ENCODE results near the gene PTPRK. TPM values are rescaled to one million over a fixed set of nuclear protein-coding genes. Genes with fewer than 3 reads are reported as not detected.
A peak's percentile ranks its signal among the peaks of the same experiment; 100 is the strongest.

Gene PTPRK
- total RNA-seq, 2 experiments from 2014 or later, result 2.6 to 7.8 TPM

DNA sequence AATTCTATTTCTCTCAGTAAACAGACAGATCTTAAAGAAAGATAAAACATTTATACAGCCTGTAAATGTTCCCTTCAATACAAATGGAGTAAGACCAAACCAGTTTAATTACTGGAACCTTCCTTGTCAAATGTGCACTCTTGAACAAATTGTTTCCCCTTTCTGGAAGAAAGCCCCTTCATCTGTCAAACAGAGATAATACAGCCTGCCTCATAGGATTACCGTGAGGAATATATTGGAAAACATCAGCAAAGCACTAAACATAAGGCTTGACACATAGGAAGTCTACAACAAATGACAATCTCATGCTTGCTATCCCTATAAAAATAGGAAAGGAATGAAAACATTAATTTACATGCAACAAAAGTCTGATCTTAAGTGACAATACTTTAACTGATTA lies 173.8 kb downstream of the PTPRK start:
- DNase-seq (no peak), ATAC-seq (no peak)
- Mint-ChIP-seq H3K27me3 (peaks cover 17% of the 10 kb centered on the region), H3K4me3 (no peak overlapping the region), H3K9me3 (ENCODE audit: low read depth) (no peaks in the 10 kb centered on the region), H3K4me1 (no peaks in the 10 kb centered on the region), H3K27ac (no peak overlapping the region), H3K36me3 (peaks cover 2% of the 10 kb centered on the region)
- CTCF ChIA-PET, result no interaction called here

DNA sequence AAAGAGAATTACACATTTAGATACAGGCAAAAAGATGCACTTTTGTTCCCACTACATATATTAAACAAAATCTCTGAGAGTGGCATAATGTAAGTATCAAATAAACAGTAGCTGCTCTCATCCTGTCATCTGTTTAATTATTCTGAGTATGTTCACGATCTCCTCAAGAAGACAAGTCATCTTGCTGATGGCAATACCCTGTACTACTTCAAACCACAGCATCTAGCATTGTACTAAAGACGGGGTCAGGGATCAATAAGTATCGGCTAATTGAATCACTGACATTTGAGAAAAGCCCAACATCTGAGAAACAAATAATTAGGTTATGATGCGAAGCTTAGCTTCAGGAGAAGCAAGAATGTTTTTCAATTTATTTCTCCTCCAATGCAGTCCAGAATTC lies 175.1 kb downstream of the PTPRK start:
- no peak for DNase-seq
- CTCF ChIA-PET, result no interaction called here
- ATAC-seq, result no peak
- H3K4me3 Mint-ChIP-seq, result no peak overlapping the region
- H3K9me3 Mint-ChIP-seq (ENCODE audit: low read depth), result no peaks in the 10 kb centered on the region
- no peaks in the 10 kb centered on the region for H3K4me1 Mint-ChIP-seq
- H3K27ac Mint-ChIP-seq, result no peak overlapping the region
- H3K36me3 Mint-ChIP-seq, result no peaks in the 10 kb centered on the region
- peaks cover 17% of the 10 kb centered on the region for H3K27me3 Mint-ChIP-seq

DNA sequence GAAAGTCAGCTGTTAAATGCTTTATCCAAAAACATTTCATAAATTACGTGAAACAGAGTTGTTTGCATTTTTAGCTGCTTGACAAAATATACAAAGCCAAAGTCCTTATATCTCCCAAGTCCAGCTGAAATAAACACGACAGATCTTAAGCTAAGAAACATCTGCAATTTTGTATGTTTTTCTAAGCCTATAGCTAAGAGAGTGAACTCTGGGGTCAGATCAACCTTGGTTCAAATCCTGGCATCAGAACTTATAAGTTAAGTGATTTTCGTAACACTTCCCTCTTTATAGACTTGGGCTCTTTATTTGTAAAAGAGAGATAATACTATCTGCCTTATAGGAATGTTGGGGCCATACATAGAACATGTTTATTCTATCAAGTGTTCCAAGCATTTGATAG lies 176.7 kb downstream of the PTPRK start:
- no peaks in the 10 kb centered on the region for H3K4me1 Mint-ChIP-seq
- CTCF ChIA-PET, result no interaction called here
- no peak overlapping the region for H3K27ac Mint-ChIP-seq
- H3K9me3 Mint-ChIP-seq (ENCODE audit: low read depth), result no peaks in the 10 kb centered on the region
- H3K4me3 Mint-ChIP-seq, result no peak overlapping the region
- ATAC-seq, result no peak
- peaks cover 17% of the 10 kb centered on the region for H3K27me3 Mint-ChIP-seq
- no peak for DNase-seq
- H3K36me3 Mint-ChIP-seq, result no peaks in the 10 kb centered on the region

DNA sequence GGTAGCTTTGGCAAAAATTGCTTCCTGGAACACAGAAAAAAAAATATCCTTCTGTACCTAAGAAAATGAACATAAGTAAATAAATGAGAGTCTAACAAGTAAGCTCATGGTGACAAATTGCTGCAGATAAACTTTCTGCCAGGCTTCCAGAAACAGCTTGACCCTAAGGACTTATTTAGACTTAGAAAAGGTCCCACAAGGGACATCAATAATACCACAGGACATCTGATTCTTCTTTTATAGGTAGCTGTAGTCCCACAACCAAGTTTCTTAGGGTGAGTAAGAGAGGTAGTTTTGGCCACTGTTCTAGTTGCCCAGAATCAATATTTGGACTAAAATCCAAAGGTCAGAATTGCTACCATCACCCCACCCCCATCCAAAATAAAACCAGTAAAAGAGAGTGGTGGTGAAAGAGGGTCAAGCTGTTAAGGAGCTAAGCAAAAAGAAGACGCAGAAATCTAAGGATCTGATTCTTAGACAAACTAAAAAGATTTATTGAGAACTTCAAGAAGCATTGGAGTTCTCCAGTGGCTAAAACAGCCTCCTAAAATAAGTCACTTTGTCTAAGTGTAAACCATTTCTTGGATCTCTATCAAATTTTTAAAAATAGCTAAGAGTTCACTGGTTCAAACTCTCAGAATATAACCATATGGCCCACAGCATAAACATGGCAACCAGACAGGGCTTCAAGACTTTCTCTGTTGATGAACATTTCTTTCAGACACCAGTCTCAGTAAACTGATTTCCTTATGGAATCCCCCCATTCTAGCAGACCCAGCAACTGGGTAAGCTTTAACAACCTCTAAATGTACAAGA lies 180.6 kb downstream of the PTPRK start:
- Mint-ChIP-seq H3K4me1 (no peaks in the 10 kb centered on the region), H3K9me3 (ENCODE audit: low read depth) (no peaks in the 10 kb centered on the region), H3K27ac (no peak overlapping the region), H3K36me3 (no peaks in the 10 kb centered on the region), H3K4me3 (no peak overlapping the region), H3K27me3 (peaks cover 13% of the 10 kb centered on the region)
- no peak for DNase-seq
- CTCF ChIA-PET, result no interaction called here
- ATAC-seq, result no peak

DNA sequence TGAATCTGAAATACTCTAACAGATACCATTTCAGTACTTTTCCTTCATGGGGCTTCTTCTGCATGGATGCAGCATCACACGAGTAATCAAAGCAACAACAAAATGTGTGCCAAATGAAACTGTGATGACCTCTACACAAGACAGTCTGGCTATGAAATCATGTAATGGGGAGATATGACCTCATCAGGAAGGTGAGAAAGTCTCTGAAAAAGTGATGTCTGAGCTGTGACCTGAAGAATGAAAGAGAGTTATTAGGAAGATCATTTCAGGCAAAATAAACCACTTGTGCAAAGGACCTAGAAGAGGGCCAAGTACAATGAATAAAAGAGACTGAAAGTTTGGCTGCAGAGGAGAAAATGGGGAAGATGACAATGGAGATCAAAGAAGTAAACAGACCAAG lies 182.8 kb downstream of the PTPRK start:
- H3K9me3 Mint-ChIP-seq (ENCODE audit: low read depth), result no peaks in the 10 kb centered on the region
- ATAC-seq, result no peak
- peaks cover 9% of the 10 kb centered on the region for H3K27me3 Mint-ChIP-seq
- no peaks in the 10 kb centered on the region for H3K4me1 Mint-ChIP-seq
- H3K36me3 Mint-ChIP-seq, result no peaks in the 10 kb centered on the region
- H3K27ac Mint-ChIP-seq, result no peak overlapping the region
- DNase-seq, result no peak
- CTCF ChIA-PET, result interaction anchor here (0.8 to 3.1 kb wide), 2 partner anchors 9 to 18 kb away, joined by 3 to 9 read pairs; no protein-coding TSS in a partner anchor
- H3K4me3 Mint-ChIP-seq, result no peak overlapping the region

DNA sequence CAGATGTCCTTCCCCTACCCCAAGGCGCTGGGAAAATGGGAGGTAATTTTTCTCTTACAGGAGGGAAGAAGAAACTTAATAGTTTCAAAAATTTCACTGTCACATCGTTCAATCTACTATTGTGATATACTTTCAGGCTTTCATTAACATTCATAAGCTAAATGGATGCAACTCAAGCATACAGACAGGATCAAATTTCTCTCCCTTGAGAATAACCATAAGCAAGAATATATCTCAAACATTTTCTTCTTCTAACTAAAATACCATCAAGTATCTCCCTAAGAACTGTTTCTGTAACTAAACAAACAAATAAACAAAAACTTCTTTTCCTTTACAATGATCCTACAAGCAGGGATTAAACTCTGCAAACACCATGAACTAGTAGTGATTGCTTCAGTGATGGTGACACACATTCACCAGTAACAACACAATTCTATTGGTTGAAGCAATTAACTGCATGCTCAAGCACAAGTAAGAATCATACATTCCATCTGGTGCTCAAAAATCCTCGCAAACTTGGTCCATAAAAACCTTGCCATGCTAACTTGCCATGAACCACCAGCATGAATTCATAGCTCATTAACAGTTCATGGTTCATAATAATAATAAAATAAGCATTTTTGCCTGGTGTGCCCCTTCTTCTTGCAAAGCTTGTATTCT lies 183.8 kb downstream of the PTPRK start:
- Mint-ChIP-seq H3K27ac (no peak overlapping the region), H3K9me3 (ENCODE audit: low read depth) (no peaks in the 10 kb centered on the region), H3K36me3 (no peaks in the 10 kb centered on the region), H3K27me3 (peaks cover 11% of the 10 kb centered on the region), H3K4me1 (no peaks in the 10 kb centered on the region), H3K4me3 (no peak overlapping the region)
- DNase-seq (no peak), ATAC-seq (no peak)
- CTCF ChIA-PET, result interaction anchor here (3.1 kb wide), 1 partner anchor 8 kb away, joined by 9 read pairs; no protein-coding TSS in a partner anchor

DNA sequence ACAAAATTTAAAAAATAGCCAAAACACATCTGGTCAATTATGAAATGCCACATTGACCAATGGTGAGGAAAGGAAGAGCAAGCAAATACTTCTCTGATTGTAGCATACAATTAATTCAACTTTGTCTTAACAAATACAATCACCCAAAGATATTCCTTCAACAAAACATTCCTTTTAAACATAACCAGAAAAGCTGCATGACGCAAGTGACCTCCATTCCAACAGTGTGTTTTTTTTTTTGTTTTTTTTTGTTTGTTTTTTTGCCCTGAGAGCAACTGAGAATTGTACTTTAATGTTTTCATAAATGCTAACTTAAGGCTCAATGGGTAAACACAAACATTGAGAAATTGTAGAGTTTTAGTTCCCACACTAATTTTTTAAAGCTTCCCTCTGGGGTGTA lies 184.4 kb downstream of the PTPRK start:
- ATAC-seq (no peak), DNase-seq (no peak)
- H3K9me3 Mint-ChIP-seq (ENCODE audit: low read depth), result no peaks in the 10 kb centered on the region
- H3K4me3 Mint-ChIP-seq, result no peak overlapping the region
- no peak overlapping the region for H3K27ac Mint-ChIP-seq
- peaks cover 11% of the 10 kb centered on the region for H3K27me3 Mint-ChIP-seq
- CTCF ChIA-PET, result interaction anchor here (3.1 kb wide), 1 partner anchor 8 kb away, joined by 9 read pairs; no protein-coding TSS in a partner anchor
- H3K36me3 Mint-ChIP-seq, result no peaks in the 10 kb centered on the region
- no peaks in the 10 kb centered on the region for H3K4me1 Mint-ChIP-seq

DNA sequence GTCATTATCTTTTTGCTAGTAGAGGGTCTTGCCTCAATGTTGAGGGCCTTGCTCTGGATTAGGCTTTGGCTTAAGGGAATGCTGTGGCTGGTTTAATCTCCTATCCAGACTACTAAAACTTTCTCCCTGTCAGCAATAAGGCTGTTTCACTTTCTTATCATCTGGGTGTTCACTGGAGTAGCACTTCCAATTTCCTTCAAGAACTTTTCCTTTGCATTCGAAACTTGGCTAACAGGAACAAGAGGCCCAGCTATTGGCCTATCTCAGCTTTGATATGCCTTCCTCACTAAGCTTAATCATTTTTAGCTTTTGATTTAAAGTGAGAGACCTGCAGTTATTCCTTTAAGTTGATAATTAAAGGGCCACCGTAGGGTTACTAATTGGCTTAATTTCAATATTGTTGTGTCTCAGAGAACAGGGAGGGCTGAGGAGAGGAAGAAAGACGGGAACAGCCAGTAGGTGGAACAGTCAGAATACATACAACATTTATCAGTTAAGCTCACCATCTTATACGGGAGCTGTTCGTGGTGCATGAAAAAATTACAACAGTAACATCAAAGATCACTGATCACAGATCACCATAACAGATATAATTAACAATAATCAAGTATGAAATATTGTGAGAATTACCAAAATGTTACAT lies 186.7 kb downstream of the PTPRK start:
- CTCF ChIA-PET, result no interaction called here
- H3K36me3 Mint-ChIP-seq, result no peaks in the 10 kb centered on the region
- no peaks in the 10 kb centered on the region for H3K4me1 Mint-ChIP-seq

DNA sequence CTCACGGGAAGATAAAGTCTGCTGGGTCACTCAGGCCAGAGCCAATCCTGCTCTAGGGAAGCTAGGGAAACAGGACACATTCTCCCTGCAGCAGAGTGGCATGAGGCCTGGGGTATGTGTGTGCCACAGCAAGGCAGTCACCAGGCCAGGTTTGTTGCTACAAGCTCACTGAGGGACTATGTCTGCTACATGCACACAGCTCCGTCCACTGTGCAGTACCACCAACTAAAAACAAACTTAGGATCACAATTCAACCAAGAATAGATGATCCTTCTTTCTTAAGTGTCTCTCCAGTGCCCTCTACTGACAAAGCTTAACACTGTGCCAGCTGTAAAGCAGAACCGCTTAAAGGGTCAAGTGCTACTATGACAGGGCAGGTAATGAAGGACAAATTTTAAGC lies 192.5 kb downstream of the PTPRK start:
- Mint-ChIP-seq H3K4me3 (no peak overlapping the region), H3K9me3 (ENCODE audit: low read depth) (no peaks in the 10 kb centered on the region), H3K4me1 (no peaks in the 10 kb centered on the region), H3K36me3 (peaks cover 1% of the 10 kb centered on the region), H3K27ac (no peak overlapping the region), H3K27me3 (peaks cover 3% of the 10 kb centered on the region)
- DNase-seq (peak; percentile 52), ATAC-seq (peak; percentile 91)
- CTCF ChIA-PET, result interaction anchor here (0.7 to 1.9 kb wide), 14 partner anchors 10 to 591 kb away, joined by 3 to 17 read pairs (median 4); no protein-coding TSS in a partner anchor

More for the DNA sequence above, 186.7 kb downstream of the PTPRK start:
- DNase-seq (no peak), ATAC-seq (no peak)
- Mint-ChIP-seq H3K27me3 (peaks cover 11% of the 10 kb centered on the region), H3K4me3 (no peak overlapping the region), H3K9me3 (ENCODE audit: low read depth) (no peaks in the 10 kb centered on the region), H3K27ac (no peak overlapping the region)

DNA sequence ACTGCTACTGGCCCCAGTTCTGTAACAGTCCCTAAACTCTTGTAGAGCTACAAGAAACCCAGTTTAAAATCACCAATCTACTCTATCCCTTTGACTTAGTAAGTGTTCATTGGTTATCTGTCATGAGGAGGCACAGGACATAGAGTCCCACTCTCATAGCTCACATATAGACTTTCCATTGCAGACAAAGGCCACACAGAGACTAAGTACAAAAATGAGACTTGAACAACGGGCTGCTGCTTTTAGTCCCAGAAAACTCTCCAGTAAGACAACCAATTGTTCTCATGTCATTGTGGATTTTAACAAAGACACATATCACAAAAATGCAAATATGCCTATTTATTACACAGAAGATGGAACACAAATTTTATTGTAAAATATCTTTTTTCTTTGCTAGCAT lies 197.4 kb downstream of the PTPRK start:
- Mint-ChIP-seq H3K4me3 (no peak overlapping the region), H3K4me1 (no peaks in the 10 kb centered on the region), H3K27ac (no peak overlapping the region), H3K27me3 (no peaks in the 10 kb centered on the region), H3K36me3 (peaks cover 1% of the 10 kb centered on the region), H3K9me3 (ENCODE audit: low read depth) (no peaks in the 10 kb centered on the region)
- ATAC-seq, result no peak
- CTCF ChIA-PET, result no interaction called here
- no peak for DNase-seq

DNA sequence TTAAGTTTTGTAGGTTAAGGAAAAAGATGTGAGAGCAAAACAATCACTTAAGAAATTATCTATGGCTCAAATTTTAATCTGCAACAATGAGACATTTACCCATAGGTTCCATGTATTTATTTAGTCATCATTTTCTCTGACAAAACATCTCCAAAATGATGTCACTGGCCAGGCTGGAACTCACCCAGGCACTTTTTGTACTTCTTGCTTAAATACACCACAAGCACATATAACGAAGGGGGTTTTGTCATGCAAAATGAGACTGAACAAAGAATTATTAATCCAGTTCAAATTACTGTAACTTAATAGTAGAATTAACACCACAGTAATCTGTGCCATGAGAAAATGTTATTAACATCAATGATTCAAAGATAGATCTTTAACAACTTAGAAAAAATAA lies 200.5 kb downstream of the PTPRK start:
- CTCF ChIA-PET, result no interaction called here
- no peaks in the 10 kb centered on the region for H3K4me1 Mint-ChIP-seq
- no peaks in the 10 kb centered on the region for H3K9me3 Mint-ChIP-seq (ENCODE audit: low read depth)
- no peak overlapping the region for H3K4me3 Mint-ChIP-seq
- H3K27me3 Mint-ChIP-seq, result no peaks in the 10 kb centered on the region
- DNase-seq (no peak), ATAC-seq (no peak)
- H3K27ac Mint-ChIP-seq, result no peak overlapping the region
- no peaks in the 10 kb centered on the region for H3K36me3 Mint-ChIP-seq

DNA sequence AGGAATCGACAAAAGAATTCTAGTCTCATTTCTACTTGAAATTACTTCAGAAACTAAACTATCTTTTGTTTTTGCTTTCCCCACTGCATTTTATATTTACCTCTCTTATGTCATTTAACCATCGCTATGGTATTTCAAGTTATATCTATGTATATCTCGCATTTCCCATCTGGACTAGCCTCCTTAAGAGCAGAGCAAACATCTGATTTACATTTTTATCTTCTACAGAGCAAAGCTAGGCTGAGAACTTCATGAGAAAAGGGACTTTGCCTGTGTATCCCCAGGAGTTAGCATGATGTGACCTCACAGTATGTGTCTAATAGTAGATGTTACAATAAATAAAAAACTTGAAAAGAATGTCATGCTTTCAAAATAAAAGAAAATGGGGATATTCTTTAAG lies 201.2 kb downstream of the PTPRK start:
- CTCF ChIA-PET, result no interaction called here
- ATAC-seq (no peak), DNase-seq (no peak)
- H3K4me3 Mint-ChIP-seq, result no peak overlapping the region
- no peak overlapping the region for H3K27ac Mint-ChIP-seq
- no peaks in the 10 kb centered on the region for H3K27me3 Mint-ChIP-seq
- no peaks in the 10 kb centered on the region for H3K36me3 Mint-ChIP-seq
- no peaks in the 10 kb centered on the region for H3K4me1 Mint-ChIP-seq
- H3K9me3 Mint-ChIP-seq (ENCODE audit: low read depth), result no peaks in the 10 kb centered on the region

DNA sequence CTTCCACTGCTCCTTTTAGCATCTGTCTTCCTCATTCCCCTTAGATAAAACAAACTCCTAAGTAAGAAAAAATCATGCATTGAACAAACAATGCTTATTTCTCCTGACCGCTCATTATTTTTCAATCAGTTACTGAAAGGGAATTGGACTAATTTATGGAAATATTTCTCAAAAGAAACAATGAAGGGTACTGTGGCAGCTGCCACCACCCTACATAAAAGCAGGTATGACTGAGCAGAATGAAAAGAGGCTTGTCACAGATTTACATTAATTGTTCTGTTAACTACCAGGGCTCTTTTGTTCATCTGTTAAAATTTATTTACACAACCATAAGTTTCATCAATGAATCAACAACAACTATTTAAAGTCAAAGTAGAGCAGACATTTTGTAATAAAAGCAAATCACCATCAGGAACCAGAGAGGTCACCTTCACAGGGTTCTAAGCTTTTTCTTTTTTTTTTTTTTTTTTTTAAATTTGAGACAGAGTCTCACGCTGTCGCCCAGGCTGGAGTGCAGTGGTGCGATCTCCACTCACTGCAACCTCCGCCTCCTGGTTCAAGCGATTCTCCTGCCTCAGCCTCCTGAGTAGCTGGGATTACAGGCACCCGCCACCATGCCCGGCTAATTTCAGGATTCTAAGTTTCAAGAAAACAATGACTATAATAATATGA lies 204.0 kb downstream of the PTPRK start:
- H3K27me3 Mint-ChIP-seq, result peaks cover 4% of the 10 kb centered on the region
- no peak overlapping the region for H3K4me3 Mint-ChIP-seq
- H3K9me3 Mint-ChIP-seq (ENCODE audit: low read depth), result no peaks in the 10 kb centered on the region
- DNase-seq, result no peak
- no peak overlapping the region for H3K27ac Mint-ChIP-seq
- no peak for ATAC-seq
- peaks cover 6% of the 10 kb centered on the region for H3K36me3 Mint-ChIP-seq
- CTCF ChIA-PET, result interaction anchor here (2.0 kb wide), 1 partner anchor 12 kb away, joined by 4 read pairs; no protein-coding TSS in a partner anchor
- peaks cover 15% of the 10 kb centered on the region for H3K4me1 Mint-ChIP-seq

Data from activated CD8-positive, alpha-beta memory T cell treated with anti-CD3 and anti-CD28 coated beads, Interleukin-2, amount 10 ng/mL, durations not matched to agents 7 days and 5 days (primary cell).